GM10266 (cell line): ENCODE measurements around the gene KRT25.

Experiments used
- DNase-seq: peaks from one replicate; pipeline ENCODE4 v3.0.0; 2012; ENCODE audit errors: extremely low spot score
- TF ChIP-seq, protein P1 (sequence below): IDR thresholded peaks from 2 replicates; pipeline ENCODE4 v1.5.1; 2012; ENCODE audit warnings: mild to moderate bottlenecking, low read depth; ENCODE audit not compliant: control insufficient read depth, insufficient read depth; ENCODE audit errors: missing control alignments

The KRT25 gene

DNA sequence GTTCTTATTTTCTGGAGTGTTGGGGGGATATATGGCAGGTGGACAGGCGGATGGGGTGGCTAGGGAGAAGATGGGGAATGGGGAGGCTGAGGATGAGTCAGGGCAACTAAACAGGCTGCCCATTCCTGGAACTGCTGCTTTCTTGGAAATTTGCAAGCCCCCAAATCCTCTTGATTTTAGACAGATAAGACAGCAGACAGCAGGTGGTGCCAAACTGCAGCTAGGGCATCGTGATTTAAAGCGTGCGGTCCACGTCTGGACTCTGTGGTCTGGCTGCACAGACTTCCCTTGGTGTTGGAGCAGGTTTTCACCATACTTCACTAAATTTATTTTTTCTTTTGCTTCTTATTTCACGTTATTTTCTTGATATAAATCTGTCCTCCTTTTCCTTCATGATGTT lies 40.7 kb downstream of the KRT25 start:
- DNase-seq, result no peak
- TF ChIP-seq, protein P1, sequence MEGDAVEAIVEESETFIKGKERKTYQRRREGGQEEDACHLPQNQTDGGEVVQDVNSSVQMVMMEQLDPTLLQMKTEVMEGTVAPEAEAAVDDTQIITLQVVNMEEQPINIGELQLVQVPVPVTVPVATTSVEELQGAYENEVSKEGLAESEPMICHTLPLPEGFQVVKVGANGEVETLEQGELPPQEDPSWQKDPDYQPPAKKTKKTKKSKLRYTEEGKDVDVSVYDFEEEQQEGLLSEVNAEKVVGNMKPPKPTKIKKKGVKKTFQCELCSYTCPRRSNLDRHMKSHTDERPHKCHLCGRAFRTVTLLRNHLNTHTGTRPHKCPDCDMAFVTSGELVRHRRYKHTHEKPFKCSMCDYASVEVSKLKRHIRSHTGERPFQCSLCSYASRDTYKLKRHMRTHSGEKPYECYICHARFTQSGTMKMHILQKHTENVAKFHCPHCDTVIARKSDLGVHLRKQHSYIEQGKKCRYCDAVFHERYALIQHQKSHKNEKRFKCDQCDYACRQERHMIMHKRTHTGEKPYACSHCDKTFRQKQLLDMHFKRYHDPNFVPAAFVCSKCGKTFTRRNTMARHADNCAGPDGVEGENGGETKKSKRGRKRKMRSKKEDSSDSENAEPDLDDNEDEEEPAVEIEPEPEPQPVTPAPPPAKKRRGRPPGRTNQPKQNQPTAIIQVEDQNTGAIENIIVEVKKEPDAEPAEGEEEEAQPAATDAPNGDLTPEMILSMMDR, result no peak

GRCh38 chr17:40707745-40708144 lies 47.4 kb downstream of the KRT25 start:
- TF ChIP-seq, protein P1, result no peak
- no peak for DNase-seq

GRCh38 chr17:40705584-40705983 lies 49.5 kb downstream of the KRT25 start:
- no peak for DNase-seq
- TF ChIP-seq, protein P1, result no peak

- no peak for DNase-seq
- TF ChIP-seq, protein P1, result no peak
Measured at GRCh38 chr17:40703652-40704051, 51.5 kb downstream of the KRT25 start, which contains the start of gene KRT24. TSS of gene KRT24 (minus strand) at chr17:40703752. CDS start at chr17:40703693, 59 bp downstream.

- no peak for DNase-seq
- TF ChIP-seq, protein P1, result no peak
Measured at GRCh38 chr17:40702271-40702670, 52.9 kb downstream of the KRT25 start.

- TF ChIP-seq, protein P1, result no peak
Measured at GRCh38 chr17:40699853-40700252, 55.3 kb downstream of the KRT25 start.

DNA sequence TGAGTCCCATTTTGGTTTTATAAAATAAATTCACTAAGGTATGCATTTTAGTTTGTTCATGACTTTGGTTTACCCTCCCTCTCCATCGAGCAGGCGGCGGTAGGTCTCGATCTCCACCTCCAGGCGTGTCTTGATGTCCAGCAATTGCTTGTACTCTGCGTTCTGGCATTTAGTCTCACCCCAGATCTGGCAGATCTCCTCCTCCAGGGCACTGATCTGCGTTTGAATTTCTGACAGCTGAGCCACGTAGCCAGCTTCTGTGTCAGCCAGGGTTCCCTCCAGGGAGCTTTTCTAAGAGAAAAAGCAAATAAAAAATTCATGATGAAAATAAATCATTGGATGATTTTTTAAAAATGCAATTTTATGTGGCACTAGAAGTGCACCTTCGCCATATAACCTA lies 55.8 kb downstream of the KRT25 start:
- DNase-seq, result no peak

More at GRCh38 chr17:40699853-40700252, 55.3 kb downstream of the KRT25 start:
- no peak for DNase-seq

More for the DNA sequence above, 55.8 kb downstream of the KRT25 start:
- TF ChIP-seq, protein P1, result no peak
